ENCODE measurements around the gene CEP83.

- TF ChIP-seq CTCF (IDR thresholded peaks at IDR 0.05) (no peak), NFE2L1 (CRISPR knock-in tag; IDR thresholded peaks at IDR 0.05) (no peak), ATF2 (CRISPR knock-in tag; IDR thresholded peaks at IDR 0.05; ENCODE audit: borderline replicate concordance, low read depth) (no peak), PRDM15 (CRISPR knock-in tag; IDR thresholded peaks at IDR 0.05) (no peak), NR1H2 (CRISPR knock-in tag; IDR thresholded peaks at IDR 0.05) (no peak), USF2 (CRISPR knock-in tag; IDR thresholded peaks at IDR 0.05) (no peak)
Measured at GRCh38 chr12:94297876-94298505, 161.7 kb downstream of the CEP83 start.
